ENCODE data around the gene ARPIN.

DNA sequence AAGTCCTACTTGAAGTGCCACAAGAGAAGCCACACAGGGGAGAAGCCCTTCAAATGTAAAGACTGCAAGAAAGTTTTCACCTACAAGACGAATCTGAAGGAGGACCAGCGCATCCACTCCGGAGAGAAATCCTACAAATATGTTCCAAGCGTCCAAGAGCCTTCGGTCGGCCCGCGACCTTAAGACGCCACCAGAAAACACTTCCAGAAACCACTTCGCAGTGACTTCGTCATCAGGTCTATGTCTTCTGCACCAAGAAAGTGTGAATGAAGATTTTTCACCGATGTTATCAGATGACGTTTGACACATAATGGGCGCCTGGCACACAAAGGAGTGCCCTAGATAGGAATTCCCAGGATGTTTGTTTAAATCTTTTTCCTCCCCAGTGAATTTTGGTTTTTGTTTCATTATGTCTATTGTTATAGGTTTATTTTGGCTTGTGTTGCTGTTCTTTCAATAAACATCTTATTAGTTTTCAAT, 24.1 kb upstream of the ARPIN start:
- TF ChIP-seq, protein P1, sequence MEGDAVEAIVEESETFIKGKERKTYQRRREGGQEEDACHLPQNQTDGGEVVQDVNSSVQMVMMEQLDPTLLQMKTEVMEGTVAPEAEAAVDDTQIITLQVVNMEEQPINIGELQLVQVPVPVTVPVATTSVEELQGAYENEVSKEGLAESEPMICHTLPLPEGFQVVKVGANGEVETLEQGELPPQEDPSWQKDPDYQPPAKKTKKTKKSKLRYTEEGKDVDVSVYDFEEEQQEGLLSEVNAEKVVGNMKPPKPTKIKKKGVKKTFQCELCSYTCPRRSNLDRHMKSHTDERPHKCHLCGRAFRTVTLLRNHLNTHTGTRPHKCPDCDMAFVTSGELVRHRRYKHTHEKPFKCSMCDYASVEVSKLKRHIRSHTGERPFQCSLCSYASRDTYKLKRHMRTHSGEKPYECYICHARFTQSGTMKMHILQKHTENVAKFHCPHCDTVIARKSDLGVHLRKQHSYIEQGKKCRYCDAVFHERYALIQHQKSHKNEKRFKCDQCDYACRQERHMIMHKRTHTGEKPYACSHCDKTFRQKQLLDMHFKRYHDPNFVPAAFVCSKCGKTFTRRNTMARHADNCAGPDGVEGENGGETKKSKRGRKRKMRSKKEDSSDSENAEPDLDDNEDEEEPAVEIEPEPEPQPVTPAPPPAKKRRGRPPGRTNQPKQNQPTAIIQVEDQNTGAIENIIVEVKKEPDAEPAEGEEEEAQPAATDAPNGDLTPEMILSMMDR (IDR thresholded peaks at IDR 0.05; ENCODE audit: insufficient read depth, low read length), result no peak
- TF ChIP-seq POLR2AphosphoS5 (IDR thresholded peaks at IDR 0.05; ENCODE audit: low read depth) (no peak), GABPA (IDR thresholded peaks at IDR 0.05; ENCODE audit: low read depth) (no peak)
- TF ChIP-seq, protein P2, sequence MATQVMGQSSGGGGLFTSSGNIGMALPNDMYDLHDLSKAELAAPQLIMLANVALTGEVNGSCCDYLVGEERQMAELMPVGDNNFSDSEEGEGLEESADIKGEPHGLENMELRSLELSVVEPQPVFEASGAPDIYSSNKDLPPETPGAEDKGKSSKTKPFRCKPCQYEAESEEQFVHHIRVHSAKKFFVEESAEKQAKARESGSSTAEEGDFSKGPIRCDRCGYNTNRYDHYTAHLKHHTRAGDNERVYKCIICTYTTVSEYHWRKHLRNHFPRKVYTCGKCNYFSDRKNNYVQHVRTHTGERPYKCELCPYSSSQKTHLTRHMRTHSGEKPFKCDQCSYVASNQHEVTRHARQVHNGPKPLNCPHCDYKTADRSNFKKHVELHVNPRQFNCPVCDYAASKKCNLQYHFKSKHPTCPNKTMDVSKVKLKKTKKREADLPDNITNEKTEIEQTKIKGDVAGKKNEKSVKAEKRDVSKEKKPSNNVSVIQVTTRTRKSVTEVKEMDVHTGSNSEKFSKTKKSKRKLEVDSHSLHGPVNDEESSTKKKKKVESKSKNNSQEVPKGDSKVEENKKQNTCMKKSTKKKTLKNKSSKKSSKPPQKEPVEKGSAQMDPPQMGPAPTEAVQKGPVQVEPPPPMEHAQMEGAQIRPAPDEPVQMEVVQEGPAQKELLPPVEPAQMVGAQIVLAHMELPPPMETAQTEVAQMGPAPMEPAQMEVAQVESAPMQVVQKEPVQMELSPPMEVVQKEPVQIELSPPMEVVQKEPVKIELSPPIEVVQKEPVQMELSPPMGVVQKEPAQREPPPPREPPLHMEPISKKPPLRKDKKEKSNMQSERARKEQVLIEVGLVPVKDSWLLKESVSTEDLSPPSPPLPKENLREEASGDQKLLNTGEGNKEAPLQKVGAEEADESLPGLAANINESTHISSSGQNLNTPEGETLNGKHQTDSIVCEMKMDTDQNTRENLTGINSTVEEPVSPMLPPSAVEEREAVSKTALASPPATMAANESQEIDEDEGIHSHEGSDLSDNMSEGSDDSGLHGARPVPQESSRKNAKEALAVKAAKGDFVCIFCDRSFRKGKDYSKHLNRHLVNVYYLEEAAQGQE (IDR thresholded peaks at IDR 0.05; ENCODE audit: insufficient replicate concordance, low read depth), result no peak
